Kidney glomerular epithelial cell (primary cell): ENCODE results near the gene FAM168A.
A peak's percentile ranks its signal among the peaks of the same experiment; 100 is the strongest.

Experiments used
- DNase-seq: peaks from one replicate; lab custom pipeline; 2025; lab: John Stamatoyannopoulos, UW

FAM168A gene

GRCh38 chr11:73597956-73598718, at the start of gene FAM168A:
Gene FAM168A (minus strand): TSS chr11:73598112. CDS start chr11:73468474, 129,638 bp downstream.
- peak; percentile 94 for DNase-seq

- peak; percentile 30 for DNase-seq
Observed at GRCh38 chr11:73647459-73648100, 49.7 kb upstream of the FAM168A start.

GRCh38 chr11:73645972-73646631, 48.2 kb upstream of the FAM168A start, which contains the start of gene PLEKHB1:
Gene PLEKHB1 (plus strand): TSS chr11:73646581. CDS start chr11:73646609, 28 bp downstream.
- no peak for DNase-seq

- peak; percentile 27 for DNase-seq
Observed at GRCh38 chr11:73645121-73645969, 47.4 kb upstream of the FAM168A start.

GRCh38 chr11:73641668-73642067, 43.8 kb upstream of the FAM168A start:
- DNase-seq: no peak

GRCh38 chr11:73640592-73640991, 42.7 kb upstream of the FAM168A start:
- no peak for DNase-seq

GRCh38 chr11:73637012-73637411, 39.1 kb upstream of the FAM168A start:
- DNase-seq: no peak

GRCh38 chr11:73636249-73636648, 38.3 kb upstream of the FAM168A start:
- DNase-seq: no peak

GRCh38 chr11:73635721-73636120, 37.8 kb upstream of the FAM168A start:
- DNase-seq: no peak

- DNase-seq: no peak
Observed at GRCh38 chr11:73633999-73634398, 36.1 kb upstream of the FAM168A start.

GRCh38 chr11:73632996-73633395, 35.1 kb upstream of the FAM168A start:
- no peak for DNase-seq

- no peak for DNase-seq
Observed at GRCh38 chr11:73629907-73630306, 32.0 kb upstream of the FAM168A start.

GRCh38 chr11:73625696-73626318, 27.9 kb upstream of the FAM168A start:
- peak; percentile 55 for DNase-seq

GRCh38 chr11:73623686-73624085, 25.8 kb upstream of the FAM168A start:
- no peak for DNase-seq

- DNase-seq: no peak
Observed at GRCh38 chr11:73622926-73623593, 25.1 kb upstream of the FAM168A start.

- DNase-seq: no peak
Observed at GRCh38 chr11:73614591-73614990, 16.7 kb upstream of the FAM168A start.

GRCh38 chr11:73612601-73613140, 14.8 kb upstream of the FAM168A start:
- DNase-seq: no peak

GRCh38 chr11:73598719-73599379, 937 bp upstream of the FAM168A start:
- no peak for DNase-seq

- no peak for DNase-seq
Observed at GRCh38 chr11:73597336-73597955, 466 bp downstream of the FAM168A start.

GRCh38 chr11:73596547-73596946, 1.4 kb downstream of the FAM168A start:
- no peak for DNase-seq
